ENCODE measurements around the gene CD63. TPM values are rescaled to one million over a fixed set of nuclear protein-coding genes. Genes with fewer than 3 reads are reported as not detected.

CD63 gene
- total RNA-seq, 1 experiment from 2014 or later: 581 TPM

DNA sequence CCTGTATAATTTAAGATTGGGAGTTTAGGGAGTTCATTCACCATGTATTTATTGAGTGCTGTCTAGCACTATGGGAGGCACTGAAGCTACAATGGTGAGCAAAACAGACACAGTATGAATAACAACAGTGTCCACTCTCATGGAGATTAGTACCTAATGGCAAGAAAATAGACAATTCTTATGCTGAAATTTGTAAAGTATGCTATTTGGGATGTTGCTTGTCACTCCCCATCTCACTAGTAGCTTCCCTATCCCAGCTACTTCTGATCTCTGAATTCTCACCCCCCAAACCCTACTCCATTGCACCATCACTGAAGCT lies 18.1 kb upstream of the CD63 start:
- H3K9ac ChIP-seq (ENCODE audit: extremely low read depth, insufficient read length, low read length): no peak overlapping the region
- TF ChIP-seq, protein P1, sequence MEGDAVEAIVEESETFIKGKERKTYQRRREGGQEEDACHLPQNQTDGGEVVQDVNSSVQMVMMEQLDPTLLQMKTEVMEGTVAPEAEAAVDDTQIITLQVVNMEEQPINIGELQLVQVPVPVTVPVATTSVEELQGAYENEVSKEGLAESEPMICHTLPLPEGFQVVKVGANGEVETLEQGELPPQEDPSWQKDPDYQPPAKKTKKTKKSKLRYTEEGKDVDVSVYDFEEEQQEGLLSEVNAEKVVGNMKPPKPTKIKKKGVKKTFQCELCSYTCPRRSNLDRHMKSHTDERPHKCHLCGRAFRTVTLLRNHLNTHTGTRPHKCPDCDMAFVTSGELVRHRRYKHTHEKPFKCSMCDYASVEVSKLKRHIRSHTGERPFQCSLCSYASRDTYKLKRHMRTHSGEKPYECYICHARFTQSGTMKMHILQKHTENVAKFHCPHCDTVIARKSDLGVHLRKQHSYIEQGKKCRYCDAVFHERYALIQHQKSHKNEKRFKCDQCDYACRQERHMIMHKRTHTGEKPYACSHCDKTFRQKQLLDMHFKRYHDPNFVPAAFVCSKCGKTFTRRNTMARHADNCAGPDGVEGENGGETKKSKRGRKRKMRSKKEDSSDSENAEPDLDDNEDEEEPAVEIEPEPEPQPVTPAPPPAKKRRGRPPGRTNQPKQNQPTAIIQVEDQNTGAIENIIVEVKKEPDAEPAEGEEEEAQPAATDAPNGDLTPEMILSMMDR (conservative IDR thresholded peaks at IDR 0.05): no peak

More for the DNA sequence above, 18.1 kb upstream of the CD63 start:
- Mint-ChIP-seq H3K27me3 (ENCODE audit: low read depth) (peaks cover 5% of the 10 kb centered on the region), H3K9me3 (no peaks in the 10 kb centered on the region), H3K4me3 (peak overlapping the region; percentile 96 to 97), H3K4me1 (peaks cover 64 to 68% of the 10 kb centered on the region in 2 experiments), H3K27ac (peak overlapping the region; percentile 89 to 98 (median 94); a peak in 5 of 7 replicates), H3K36me3 (ENCODE audit: insufficient read depth in 1 of 3, low read depth in 3 of 3) (peaks cover 27 to 50% (median 48%) of the 10 kb centered on the region in 3 experiments; a peak in 6 of 7 replicates)
- H4K5ac ChIP-seq (ENCODE audit: insufficient read length, low read depth, low read length): no peak overlapping the region
- H3K23ac ChIP-seq (ENCODE audit: insufficient read length, low read depth, low read length): no peak overlapping the region
- H3K79me2 ChIP-seq (ENCODE audit: insufficient read depth, low read length): peaks cover 6% of the 10 kb centered on the region; the same call in 1 of the 2 replicates
- no peak overlapping the region for H3K14ac ChIP-seq (ENCODE audit: insufficient read depth, low read length)
- no peak overlapping the region for H2BK120ac ChIP-seq (ENCODE audit: low read depth, low read length, poor library complexity, severe bottlenecking)
- H2BK15ac ChIP-seq (ENCODE audit: low read depth, low read length): no peak overlapping the region
- no peak overlapping the region for H3K4ac ChIP-seq (ENCODE audit: low read depth, low read length)
- H2BK12ac ChIP-seq (ENCODE audit: insufficient read length, low read depth, low read length): no peak overlapping the region
- no peaks in the 10 kb centered on the region for H3K9me3 ChIP-seq (ENCODE audit: control insufficient read depth, low read depth, low read length)
- H3K27me3 ChIP-seq (ENCODE audit: insufficient read depth, low read length): no peaks in the 10 kb centered on the region
- no peak overlapping the region for H2BK5ac ChIP-seq (ENCODE audit: insufficient read length, low read length)
- peaks cover 3% of the 10 kb centered on the region for H3K79me1 ChIP-seq (ENCODE audit: insufficient read depth, low read depth, low read length, poor library complexity, severe bottlenecking)
- H3K23me2 ChIP-seq (ENCODE audit: insufficient read length, low read depth, low read length, poor library complexity, severe bottlenecking): peaks cover 29% of the 10 kb centered on the region
- no peak overlapping the region for H3K56ac ChIP-seq (ENCODE audit: insufficient read length, low read depth, low read length)
- no peak overlapping the region for H3K18ac ChIP-seq (ENCODE audit: insufficient read length, low read depth, low read length)
- no peak overlapping the region for H3T11ph ChIP-seq (ENCODE audit: low read length)
- H2AFZ ChIP-seq (ENCODE audit: low read length): no peak overlapping the region
- H3K4me2 ChIP-seq (ENCODE audit: insufficient read depth, insufficient read length, low read length): peak overlapping the region; percentile 72
- no peaks in the 10 kb centered on the region for H4K20me1 ChIP-seq (ENCODE audit: control insufficient read depth, insufficient read depth, insufficient read length)
- no peak overlapping the region for H2AK5ac ChIP-seq (ENCODE audit: insufficient read length, low read length)
- H3K27ac ChIP-seq (ENCODE audit: insufficient read length, low read depth, low read length): no peak overlapping the region
- no peak overlapping the region for H2BK20ac ChIP-seq (ENCODE audit: low read depth, low read length, poor library complexity, severe bottlenecking)
- peaks cover 17% of the 10 kb centered on the region for H3K4me1 ChIP-seq (ENCODE audit: insufficient read depth, low read length)
- H4K8ac ChIP-seq (replicated peaks; ENCODE audit: insufficient read length, low read depth, low read length): no peak overlapping the region
- no peak for DNase-seq
- H4K91ac ChIP-seq (ENCODE audit: insufficient read length, low read depth, low read length): no peak overlapping the region

Measured in H9 (cell line).